COLO668 (cell line): ENCODE data around the gene PPIA.

Source experiments
- DNase-seq: peaks from one replicate; lab custom pipeline; 2025; ENCODE audit not compliant: unreplicated experiment; lab: John Stamatoyannopoulos, UW

PPIA gene

GRCh38 chr7:44796504-44797328 is at the start of gene PPIA:
Gene PPIA (plus strand): TSS chr7:44796681. CDS start chr7:44796725, 44 bp downstream.
- DNase-seq = peak; percentile 100

- DNase-seq = peak; percentile 99
Measured at GRCh38 chr7:44748045-44748947, 48.2 kb upstream of the PPIA start, which contains the start of gene ZMIZ2. Gene ZMIZ2 (plus strand): TSS chr7:44748847. CDS start chr7:44756250, 7,403 bp downstream.

GRCh38 chr7:44748948-44749731 is 47.3 kb upstream of the PPIA start:
- peak; percentile 95 for DNase-seq

- DNase-seq = no peak
Measured at GRCh38 chr7:44749992-44750391, 46.5 kb upstream of the PPIA start.

GRCh38 chr7:44750424-44750823 is 46.1 kb upstream of the PPIA start:
- no peak for DNase-seq

- peak; percentile 56 for DNase-seq
Measured at GRCh38 chr7:44750921-44751571, 45.4 kb upstream of the PPIA start.

GRCh38 chr7:44752822-44753221 is 43.7 kb upstream of the PPIA start:
- no peak for DNase-seq

- no peak for DNase-seq
Measured at GRCh38 chr7:44754802-44755697, 41.4 kb upstream of the PPIA start.

GRCh38 chr7:44755698-44756627 is 40.5 kb upstream of the PPIA start:
- DNase-seq = no peak

- DNase-seq = no peak
Measured at GRCh38 chr7:44756904-44757303, 39.6 kb upstream of the PPIA start.

GRCh38 chr7:44757311-44757710 is 39.2 kb upstream of the PPIA start:
- no peak for DNase-seq

- DNase-seq = no peak
Measured at GRCh38 chr7:44757739-44758138, 38.7 kb upstream of the PPIA start.

- no peak for DNase-seq
Measured at GRCh38 chr7:44759246-44759645, 37.2 kb upstream of the PPIA start.

- DNase-seq = no peak
Measured at GRCh38 chr7:44760034-44760580, 36.4 kb upstream of the PPIA start.

- DNase-seq = no peak
Measured at GRCh38 chr7:44761207-44762161, 35.0 kb upstream of the PPIA start.

GRCh38 chr7:44762300-44762699 is 34.2 kb upstream of the PPIA start:
- DNase-seq = no peak
